ENCODE results near the gene TDRD7.

The TDRD7 gene

GRCh38 chr9:97516111-97516510, 104.2 kb downstream of the TDRD7 start:
- Histone ChIP-seq H3K27me3 (replicated peaks; ENCODE audit: control insufficient read depth, insufficient read depth, low read length) (no peaks in the 10 kb centered on the region), H3K36me3 (ENCODE audit: control insufficient read depth, insufficient read depth, low read length) (no peaks in the 10 kb centered on the region), H3K4me3 (replicated peaks; ENCODE audit: low read depth, low read length) (no peak overlapping the region)
- TF ChIP-seq CTCF (IDR thresholded peaks at IDR 0.05; ENCODE audit: insufficient read depth, low read length, poor library complexity, severe bottlenecking), result no peak
- no peak for DNase-seq (ENCODE audit: extremely low read depth, insufficient read length)

GRCh38 chr9:97517331-97518089, 105.6 kb downstream of the TDRD7 start:
- no peak for DNase-seq (ENCODE audit: extremely low read depth, insufficient read length)
- H3K36me3 ChIP-seq (ENCODE audit: control insufficient read depth, insufficient read depth, low read length), result no peaks in the 10 kb centered on the region
- no peaks in the 10 kb centered on the region for H3K27me3 ChIP-seq (replicated peaks; ENCODE audit: control insufficient read depth, insufficient read depth, low read length)
- TF ChIP-seq CTCF (IDR thresholded peaks at IDR 0.05; ENCODE audit: insufficient read depth, low read length, poor library complexity, severe bottlenecking), result no peak
- no peak overlapping the region for H3K4me3 ChIP-seq (replicated peaks; ENCODE audit: low read depth, low read length)

GRCh38 chr9:97518166-97518908, 106.4 kb downstream of the TDRD7 start:
- Histone ChIP-seq H3K4me3 (replicated peaks; ENCODE audit: low read depth, low read length) (no peak overlapping the region), H3K36me3 (ENCODE audit: control insufficient read depth, insufficient read depth, low read length) (no peaks in the 10 kb centered on the region), H3K27me3 (replicated peaks; ENCODE audit: control insufficient read depth, insufficient read depth, low read length) (no peaks in the 10 kb centered on the region)
- TF ChIP-seq CTCF (IDR thresholded peaks at IDR 0.05; ENCODE audit: insufficient read depth, low read length, poor library complexity, severe bottlenecking), result no peak
- no peak for DNase-seq (ENCODE audit: extremely low read depth, insufficient read length)

GRCh38 chr9:97518909-97519307, 107.0 kb downstream of the TDRD7 start:
- Histone ChIP-seq H3K27me3 (replicated peaks; ENCODE audit: control insufficient read depth, insufficient read depth, low read length) (no peaks in the 10 kb centered on the region), H3K36me3 (ENCODE audit: control insufficient read depth, insufficient read depth, low read length) (no peaks in the 10 kb centered on the region), H3K4me3 (replicated peaks; ENCODE audit: low read depth, low read length) (no peak overlapping the region)
- no peak for TF ChIP-seq CTCF (IDR thresholded peaks at IDR 0.05; ENCODE audit: insufficient read depth, low read length, poor library complexity, severe bottlenecking)
- no peak for DNase-seq (ENCODE audit: extremely low read depth, insufficient read length)

- H3K27me3 ChIP-seq (replicated peaks; ENCODE audit: control insufficient read depth, insufficient read depth, low read length), result no peaks in the 10 kb centered on the region
- no peak overlapping the region for H3K4me3 ChIP-seq (replicated peaks; ENCODE audit: low read depth, low read length)
- TF ChIP-seq CTCF (IDR thresholded peaks at IDR 0.05; ENCODE audit: insufficient read depth, low read length, poor library complexity, severe bottlenecking), result no peak
- no peaks in the 10 kb centered on the region for H3K36me3 ChIP-seq (ENCODE audit: control insufficient read depth, insufficient read depth, low read length)
- DNase-seq (ENCODE audit: extremely low read depth, insufficient read length), result no peak
Measured at GRCh38 chr9:97519441-97519970, 107.6 kb downstream of the TDRD7 start.
